Endodermal cell (in vitro differentiated cells): ENCODE data around the gene HAO1. TPM values are rescaled to one million over a fixed set of nuclear protein-coding genes. Genes with fewer than 3 reads are reported as not detected.
A peak's percentile ranks its signal among the peaks of the same experiment; 100 is the strongest.

Source experiments
- DNase-seq: peaks from one replicate; pipeline ENCODE4 v3.0.0-alpha.2; 2017
- H3K27ac ChIP-seq: 2 replicates; pipeline ENCODE4 v1.5.1; 2013; ENCODE audit warnings: mild to moderate bottlenecking, low read depth, low read length, moderate library complexity
- H3K27me3 ChIP-seq: 2 replicates; pipeline ENCODE4 v1.6.1; 2013; ENCODE audit warnings: mild to moderate bottlenecking, low read length, moderate library complexity; ENCODE audit not compliant: insufficient read depth, control insufficient read depth, poor library complexity, severe bottlenecking
- H3K36me3 ChIP-seq: 2 replicates; pipeline ENCODE4 v1.7.0; 2013; ENCODE audit warnings: mild to moderate bottlenecking, low read length, moderate library complexity; ENCODE audit not compliant: control insufficient read depth, insufficient read depth
- H3K4me1 ChIP-seq: one replicate; pipeline ENCODE4 v1.7.0; 2013; ENCODE audit warnings: low read length; ENCODE audit not compliant: control insufficient read depth, insufficient read depth
- H3K4me3 ChIP-seq: 2 replicates; pipeline ENCODE4 v1.5.1; 2013; ENCODE audit warnings: mild to moderate bottlenecking, low read length, moderate library complexity
- H3K9ac ChIP-seq: 2 replicates; pipeline ENCODE4 v1.6.1; 2013; ENCODE audit warnings: mild to moderate bottlenecking, low read length, moderate library complexity; ENCODE audit not compliant: poor library complexity, severe bottlenecking; ENCODE audit errors: extremely low read depth
- H3K9me3 ChIP-seq: 2 replicates; pipeline ENCODE4 v1.6.1; 2013; ENCODE audit warnings: mild to moderate bottlenecking, low read length, moderate library complexity; ENCODE audit not compliant: control insufficient read depth
- H3K27ac Mint-ChIP-seq: 2 replicates; pipeline ENCODE4 v1.8.0; 2020; ENCODE audit warnings: mixed read lengths
- H3K27me3 Mint-ChIP-seq: 2 replicates; pipeline ENCODE4 v1.8.0; 2021; ENCODE audit warnings: mild to moderate bottlenecking, mixed read lengths; ENCODE audit not compliant: insufficient read depth
- H3K36me3 Mint-ChIP-seq: 2 replicates; pipeline ENCODE4 v1.8.0; 2020; ENCODE audit warnings: low read depth, mixed read lengths
- H3K4me1 Mint-ChIP-seq: 2 replicates; pipeline ENCODE4 v1.8.0; 2020; ENCODE audit warnings: mixed read lengths
- H3K4me3 Mint-ChIP-seq: 2 replicates; pipeline ENCODE4 v1.8.0; 2020; ENCODE audit warnings: mild to moderate bottlenecking, moderate library complexity, mixed read lengths
- H3K9me3 Mint-ChIP-seq: 2 replicates; pipeline ENCODE4 v1.8.0; 2020; ENCODE audit warnings: mild to moderate bottlenecking, mixed read lengths
- CTCF ChIP-seq: fragments of 200-600 bp; sonication (generic); conservative IDR thresholded peaks from 2 replicates; pipeline ENCODE4 v1.5.0; 2021; ENCODE audit warnings: antibody characterized with exemption, mild to moderate bottlenecking
- WGBS, 2 experiments: methylation state at CpG; one replicate each; pipeline versions ENCODE4 v1.1.5 to v1.1.7; 2013; ENCODE audit warnings: missing lambda C conversion rate in 2 of 2, mixed read lengths in 1 of 2; ENCODE audit not compliant: insufficient coverage in 1 of 2, insufficient read length in 1 of 2; 5-methylcytosine and 5-hydroxymethylcytosine counted together
- total RNA-seq, 2 donors: library from RNA; stranded (reverse); fragmentation: NEBNext Ultra II Directional in 1 of 2; extraction: Animal tissue kit (Norgen Biotek cat#: 25700) in 1 of 2; gene quantifications; 2 replicates in 1 of 2; 3 replicates in 1 of 2; pipeline ENCODE4 v1.2.1, GENCODE V29; 2021

HAO1 gene
- total RNA-seq, 2 donors from 2014 or later, result not detected

- H3K27me3 Mint-ChIP-seq, result no peaks in the 10 kb centered on the region
Observed at GRCh38 chr20:7984192-7984591, 43.9 kb upstream of the HAO1 start.

GRCh38 chr20:7981374-7981773 is 41.1 kb upstream of the HAO1 start:
- Histone ChIP-seq H3K27ac (no peak overlapping the region), H3K9ac (no peak overlapping the region), H3K27me3 (no peaks in the 10 kb centered on the region), H3K4me1 (peaks cover 3% of the 10 kb centered on the region), H3K9me3 (no peaks in the 10 kb centered on the region), H3K36me3 (no peaks in the 10 kb centered on the region), H3K4me3 (no peak overlapping the region)
- no peak for DNase-seq
- no peak for TF ChIP-seq CTCF
- Mint-ChIP-seq H3K4me3 (no peak overlapping the region), H3K36me3 (peaks cover 6% of the 10 kb centered on the region), H3K27ac (no peak overlapping the region), H3K4me1 (peaks cover 40% of the 10 kb centered on the region), H3K27me3 (no peaks in the 10 kb centered on the region), H3K9me3 (no peaks in the 10 kb centered on the region)

More at GRCh38 chr20:7984192-7984591, 43.9 kb upstream of the HAO1 start:
- H3K9ac ChIP-seq, result no peak overlapping the region
- H3K36me3 ChIP-seq, result no peaks in the 10 kb centered on the region
- no peak overlapping the region for H3K4me3 ChIP-seq
- H3K27ac Mint-ChIP-seq, result no peak overlapping the region
- H3K9me3 Mint-ChIP-seq, result no peaks in the 10 kb centered on the region
- peaks cover 44% of the 10 kb centered on the region for H3K4me1 Mint-ChIP-seq
- peak; percentile 51 for TF ChIP-seq CTCF
- H3K9me3 ChIP-seq, result no peaks in the 10 kb centered on the region
- H3K4me3 Mint-ChIP-seq, result no peak overlapping the region
- no peaks in the 10 kb centered on the region for H3K27me3 ChIP-seq
- peaks cover 3% of the 10 kb centered on the region for H3K4me1 ChIP-seq
- peaks cover 6% of the 10 kb centered on the region for H3K36me3 Mint-ChIP-seq
- peak; percentile 88 for DNase-seq
- WGBS, 2 experiments, result 22 to 37% methylated on average over 1 to 2 of the region's 2 CpGs
- H3K27ac ChIP-seq, result no peak overlapping the region

GRCh38 chr20:7980332-7981046 is 40.2 kb upstream of the HAO1 start:
- Histone ChIP-seq H3K4me1 (peaks cover 3% of the 10 kb centered on the region), H3K4me3 (no peak overlapping the region), H3K27me3 (no peaks in the 10 kb centered on the region), H3K36me3 (no peaks in the 10 kb centered on the region), H3K9me3 (no peaks in the 10 kb centered on the region), H3K9ac (no peak overlapping the region), H3K27ac (no peak overlapping the region)
- Mint-ChIP-seq H3K9me3 (no peaks in the 10 kb centered on the region), H3K36me3 (peaks cover 6% of the 10 kb centered on the region), H3K27me3 (no peaks in the 10 kb centered on the region), H3K4me1 (peaks cover 34% of the 10 kb centered on the region), H3K4me3 (no peak overlapping the region), H3K27ac (no peak overlapping the region)
- 76 to 77% methylated on average over 8 to 10 of the region's 10 CpGs for WGBS, 2 experiments
- DNase-seq, result peak; percentile 53
- peak; percentile 79 for TF ChIP-seq CTCF
